T-helper 1 cell treated with Interleukin-12 subunit alpha and Interleukin-12 subunit beta and Interleukin-4 antibody, amounts not matched to agents 30 μg/mL and 1 μg/mL, for 36 hours (primary cell): ENCODE results near the gene CATSPER1.
"Not testable (repeated sequence)": the region's sequence is repeated elsewhere in the genome, so short reads cannot be mapped to it uniquely, and the experiment has no call there.

Source experiments
- H3K27ac Mint-ChIP-seq: one replicate; pipeline ENCODE4 v1.8.0; 2021; ENCODE audit warnings: mild to moderate bottlenecking, mixed read lengths
- H3K27me3 Mint-ChIP-seq: one replicate; pipeline ENCODE4 v1.8.0; 2021; ENCODE audit warnings: low read depth, mixed read lengths
- H3K36me3 Mint-ChIP-seq: one replicate; pipeline ENCODE4 v1.8.0; 2021; ENCODE audit warnings: low read depth, mixed read lengths
- H3K4me1 Mint-ChIP-seq: one replicate; pipeline ENCODE4 v1.8.0; 2021; ENCODE audit warnings: low read depth, mixed read lengths
- H3K4me3 Mint-ChIP-seq: one replicate; pipeline ENCODE4 v1.8.0; 2021; ENCODE audit warnings: mild to moderate bottlenecking, moderate library complexity, mixed read lengths
- H3K9me3 Mint-ChIP-seq: one replicate; pipeline ENCODE4 v1.8.0; 2021; ENCODE audit warnings: mixed read lengths

CATSPER1 gene

DNA sequence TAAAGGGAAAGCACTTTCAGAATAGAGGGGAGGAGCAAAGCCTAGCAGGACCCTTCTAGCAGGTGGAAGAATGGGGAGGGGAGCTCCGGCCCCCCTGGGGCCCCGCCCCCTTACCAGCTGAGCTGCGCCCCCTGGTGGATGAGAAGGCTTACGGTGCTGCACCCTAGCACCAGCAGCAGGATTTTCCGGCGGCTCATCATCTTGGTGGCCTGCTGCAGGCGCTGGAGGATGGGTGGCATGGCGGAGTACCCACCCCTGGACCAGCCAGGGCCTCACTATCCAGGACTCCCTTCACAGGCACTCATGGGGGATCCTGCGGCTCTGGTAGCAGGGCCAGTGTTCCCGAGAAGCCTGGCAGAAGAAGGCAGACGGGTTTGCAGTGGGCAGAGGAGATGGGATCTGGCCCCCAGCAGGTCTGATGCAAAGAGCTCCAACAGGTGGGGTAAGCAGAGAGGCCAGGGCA is 18.9 kb upstream of the CATSPER1 start:
- H3K9me3 Mint-ChIP-seq: no peaks in the 10 kb centered on the region
- no peak overlapping the region for H3K27ac Mint-ChIP-seq
- H3K4me1 Mint-ChIP-seq: peaks cover 14% of the 10 kb centered on the region
- peak overlapping the region; percentile 1 for H3K4me3 Mint-ChIP-seq
- H3K27me3 Mint-ChIP-seq: peaks cover 5% of the 10 kb centered on the region
- no peaks in the 10 kb centered on the region for H3K36me3 Mint-ChIP-seq

GRCh38 chr11:66044757-66045156 is 18.5 kb upstream of the CATSPER1 start:
- H3K9me3 Mint-ChIP-seq: no peaks in the 10 kb centered on the region
- H3K27me3 Mint-ChIP-seq: peaks cover 5% of the 10 kb centered on the region
- H3K4me1 Mint-ChIP-seq: peaks cover 14% of the 10 kb centered on the region
- H3K36me3 Mint-ChIP-seq: no peaks in the 10 kb centered on the region
- H3K4me3 Mint-ChIP-seq: peak overlapping the region; percentile 1
- H3K27ac Mint-ChIP-seq: no peak overlapping the region

GRCh38 chr11:66042996-66043906 is 17.0 kb upstream of the CATSPER1 start:
- peaks cover 5% of the 10 kb centered on the region for H3K27me3 Mint-ChIP-seq
- no peak overlapping the region for H3K27ac Mint-ChIP-seq
- peaks cover 9% of the 10 kb centered on the region for H3K4me1 Mint-ChIP-seq
- H3K9me3 Mint-ChIP-seq: no peaks in the 10 kb centered on the region
- H3K4me3 Mint-ChIP-seq: no peak overlapping the region
- no peaks in the 10 kb centered on the region for H3K36me3 Mint-ChIP-seq

DNA sequence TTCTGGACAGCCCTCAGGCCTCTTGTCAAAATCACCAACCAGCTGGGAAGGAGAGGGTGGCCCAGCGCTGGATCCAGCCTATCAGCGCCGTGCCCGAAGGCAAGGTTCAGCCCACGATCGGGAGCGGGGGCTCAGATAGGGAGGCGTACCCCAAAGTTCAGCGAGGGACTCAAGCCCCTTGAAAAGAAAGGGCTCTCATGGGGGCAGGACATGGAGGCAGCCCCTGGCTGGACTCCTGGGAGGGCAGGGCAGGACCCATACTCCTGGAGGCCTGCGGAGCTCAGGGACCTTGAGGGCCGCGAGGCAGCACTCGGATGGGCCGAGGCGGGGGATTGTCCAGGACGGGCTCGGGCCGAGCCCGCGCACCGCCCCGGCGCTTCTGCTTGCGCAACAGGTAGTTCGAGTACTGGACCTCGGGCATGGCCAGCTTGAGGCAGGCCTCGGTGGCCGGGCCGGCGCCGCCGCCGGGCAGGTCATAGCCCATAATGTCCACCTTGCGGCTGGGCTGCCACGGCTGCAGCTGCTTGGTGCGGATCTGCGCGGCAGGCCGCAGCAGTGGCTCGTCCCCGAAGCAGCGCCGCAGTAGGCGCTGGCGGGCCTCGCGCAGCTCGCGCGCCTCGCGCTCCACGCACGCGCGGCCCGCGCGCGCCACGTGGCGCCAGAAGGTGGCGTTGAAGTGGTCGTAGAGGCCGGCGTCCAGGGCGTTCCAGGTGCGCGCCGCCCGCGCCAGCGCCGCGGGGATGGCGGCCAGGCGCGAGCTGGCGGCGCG is 16.1 kb upstream of the CATSPER1 start:
- no peak overlapping the region for H3K4me3 Mint-ChIP-seq
- peaks cover 5% of the 10 kb centered on the region for H3K27me3 Mint-ChIP-seq
- H3K9me3 Mint-ChIP-seq: no peaks in the 10 kb centered on the region
- no peaks in the 10 kb centered on the region for H3K36me3 Mint-ChIP-seq
- H3K27ac Mint-ChIP-seq: no peak overlapping the region
- H3K4me1 Mint-ChIP-seq: peaks cover 9% of the 10 kb centered on the region

GRCh38 chr11:66039765-66040164 is 13.5 kb upstream of the CATSPER1 start:
- no peaks in the 10 kb centered on the region for H3K9me3 Mint-ChIP-seq
- H3K4me1 Mint-ChIP-seq: peaks cover 4% of the 10 kb centered on the region
- no peak overlapping the region for H3K4me3 Mint-ChIP-seq
- no peaks in the 10 kb centered on the region for H3K36me3 Mint-ChIP-seq
- H3K27me3 Mint-ChIP-seq: peaks cover 6% of the 10 kb centered on the region
- H3K27ac Mint-ChIP-seq: no peak overlapping the region

GRCh38 chr11:66037327-66037726 is 11.0 kb upstream of the CATSPER1 start:
- no peak overlapping the region for H3K27ac Mint-ChIP-seq
- H3K4me1 Mint-ChIP-seq: no peaks in the 10 kb centered on the region
- H3K27me3 Mint-ChIP-seq: peaks cover 8% of the 10 kb centered on the region
- no peaks in the 10 kb centered on the region for H3K9me3 Mint-ChIP-seq
- no peak overlapping the region for H3K4me3 Mint-ChIP-seq
- H3K36me3 Mint-ChIP-seq: no peaks in the 10 kb centered on the region

DNA sequence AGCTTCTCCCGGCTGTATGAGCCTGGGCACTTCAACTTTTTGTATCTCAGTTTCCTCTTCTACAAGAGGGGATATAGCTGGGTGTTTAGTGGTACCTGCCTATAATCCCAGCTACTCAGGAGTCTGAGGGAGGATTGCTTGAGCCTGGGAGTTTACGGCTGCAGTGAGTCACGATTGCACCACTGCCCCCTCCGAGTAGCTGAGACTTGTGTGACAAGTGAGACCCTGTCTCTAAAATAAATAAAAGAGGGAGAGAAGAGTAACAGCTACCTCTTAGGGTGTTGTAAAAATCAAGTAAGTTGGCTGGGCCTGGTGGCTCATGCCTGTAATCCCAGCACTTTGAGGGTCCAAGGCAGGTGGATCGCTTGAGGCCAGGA is 10.0 kb upstream of the CATSPER1 start:
- no peaks in the 10 kb centered on the region for H3K36me3 Mint-ChIP-seq
- H3K4me1 Mint-ChIP-seq: no peaks in the 10 kb centered on the region
- no peaks in the 10 kb centered on the region for H3K9me3 Mint-ChIP-seq
- H3K27me3 Mint-ChIP-seq: peaks cover 8% of the 10 kb centered on the region
- H3K4me3 Mint-ChIP-seq: no peak overlapping the region
- no peak overlapping the region for H3K27ac Mint-ChIP-seq

DNA sequence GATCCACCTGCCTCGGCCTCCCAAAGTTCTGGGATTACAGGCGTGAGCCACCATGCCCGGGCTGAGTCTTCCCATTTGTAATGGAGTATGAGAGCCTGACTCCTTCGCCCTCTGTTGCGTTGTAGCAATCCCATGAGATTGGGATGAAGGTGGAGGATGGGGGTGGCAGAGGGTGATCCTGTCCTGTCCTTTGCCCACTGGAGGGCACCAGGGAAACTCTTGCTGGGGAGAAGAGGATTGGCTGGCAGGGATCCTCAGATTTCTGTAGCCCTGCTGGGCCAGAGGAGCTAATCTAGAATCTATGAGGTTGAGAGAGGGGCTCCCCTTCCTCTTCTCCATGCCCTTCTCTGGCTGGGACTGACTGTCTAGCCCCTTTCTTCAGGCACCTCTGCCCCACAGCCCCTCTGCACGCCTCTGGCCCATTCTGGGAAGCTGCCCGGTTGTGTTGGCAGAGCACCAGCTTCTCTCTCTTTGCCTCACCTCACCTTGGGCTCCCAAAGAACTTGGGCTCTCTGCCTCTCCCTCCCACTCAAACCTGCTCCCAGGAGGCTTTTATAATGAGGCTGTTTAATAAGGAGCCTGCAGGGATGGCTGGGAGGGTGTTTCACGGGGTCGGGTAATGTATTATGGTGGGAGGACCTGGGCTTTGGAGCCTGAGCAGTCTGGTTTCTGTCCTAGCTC is 9.5 kb upstream of the CATSPER1 start:
- no peak overlapping the region for H3K4me3 Mint-ChIP-seq
- H3K27ac Mint-ChIP-seq: no peak overlapping the region
- H3K9me3 Mint-ChIP-seq: no peaks in the 10 kb centered on the region
- H3K4me1 Mint-ChIP-seq: no peaks in the 10 kb centered on the region
- H3K36me3 Mint-ChIP-seq: no peaks in the 10 kb centered on the region
- peaks cover 8% of the 10 kb centered on the region for H3K27me3 Mint-ChIP-seq

DNA sequence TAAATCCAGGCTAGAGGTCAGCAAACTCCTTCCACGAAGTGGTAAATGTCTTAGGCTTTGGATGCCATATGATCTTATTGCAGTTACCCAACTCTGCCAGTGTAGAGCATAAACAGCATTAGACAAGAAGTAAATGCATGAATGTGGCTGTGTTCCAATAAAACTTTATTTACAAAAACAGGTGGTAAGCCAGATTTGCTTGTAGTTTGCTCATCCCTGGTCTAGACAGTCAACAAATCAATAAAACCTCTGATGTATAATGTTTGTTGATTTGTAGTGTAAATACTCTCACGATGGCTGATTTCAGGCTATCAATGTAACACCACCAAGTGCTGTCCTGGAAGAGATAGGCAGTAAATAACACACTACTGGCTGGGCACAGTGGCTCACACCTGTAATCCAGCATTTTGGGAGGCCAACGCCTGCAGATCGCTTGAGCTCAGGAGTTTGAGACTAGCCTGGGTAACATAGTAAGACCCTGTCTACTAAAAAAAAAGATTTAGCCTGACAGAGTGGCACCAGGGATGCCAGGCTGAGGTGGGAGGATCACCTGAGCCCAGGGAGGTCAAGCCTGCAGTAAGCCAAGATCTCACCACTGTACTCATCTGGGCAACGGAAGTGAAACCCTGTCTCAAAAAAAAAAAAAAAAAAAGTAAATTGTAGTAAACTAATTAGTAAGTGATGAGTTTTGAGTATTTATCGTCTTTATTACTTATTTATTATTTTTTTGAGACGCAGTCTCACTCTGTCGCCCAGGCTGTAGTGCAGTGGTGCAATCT is 6.9 kb upstream of the CATSPER1 start:
- Mint-ChIP-seq H3K27me3 (peaks cover 3% of the 10 kb centered on the region), H3K4me1 (no peaks in the 10 kb centered on the region), H3K4me3 (no peak overlapping the region), H3K36me3 (no peaks in the 10 kb centered on the region), H3K27ac (no peak overlapping the region), H3K9me3 (no peaks in the 10 kb centered on the region)

DNA sequence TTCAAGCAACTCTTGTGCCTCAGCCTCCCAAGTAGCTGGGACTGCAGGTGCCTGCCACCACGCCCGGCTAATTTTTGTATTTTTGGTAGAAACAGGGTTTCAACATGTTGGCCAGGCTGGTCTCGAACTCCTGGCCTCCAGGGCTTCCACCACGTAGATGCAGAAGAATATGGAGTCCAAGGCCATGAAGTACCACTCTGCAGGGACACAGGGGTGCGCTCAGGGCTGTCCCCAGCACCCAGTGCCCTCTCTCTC is 3.2 kb downstream of the CATSPER1 start:
- not testable (repeated sequence) for H3K4me3 Mint-ChIP-seq, H3K27me3 Mint-ChIP-seq, H3K9me3 Mint-ChIP-seq, H3K27ac Mint-ChIP-seq, H3K36me3 Mint-ChIP-seq, H3K4me1 Mint-ChIP-seq

DNA sequence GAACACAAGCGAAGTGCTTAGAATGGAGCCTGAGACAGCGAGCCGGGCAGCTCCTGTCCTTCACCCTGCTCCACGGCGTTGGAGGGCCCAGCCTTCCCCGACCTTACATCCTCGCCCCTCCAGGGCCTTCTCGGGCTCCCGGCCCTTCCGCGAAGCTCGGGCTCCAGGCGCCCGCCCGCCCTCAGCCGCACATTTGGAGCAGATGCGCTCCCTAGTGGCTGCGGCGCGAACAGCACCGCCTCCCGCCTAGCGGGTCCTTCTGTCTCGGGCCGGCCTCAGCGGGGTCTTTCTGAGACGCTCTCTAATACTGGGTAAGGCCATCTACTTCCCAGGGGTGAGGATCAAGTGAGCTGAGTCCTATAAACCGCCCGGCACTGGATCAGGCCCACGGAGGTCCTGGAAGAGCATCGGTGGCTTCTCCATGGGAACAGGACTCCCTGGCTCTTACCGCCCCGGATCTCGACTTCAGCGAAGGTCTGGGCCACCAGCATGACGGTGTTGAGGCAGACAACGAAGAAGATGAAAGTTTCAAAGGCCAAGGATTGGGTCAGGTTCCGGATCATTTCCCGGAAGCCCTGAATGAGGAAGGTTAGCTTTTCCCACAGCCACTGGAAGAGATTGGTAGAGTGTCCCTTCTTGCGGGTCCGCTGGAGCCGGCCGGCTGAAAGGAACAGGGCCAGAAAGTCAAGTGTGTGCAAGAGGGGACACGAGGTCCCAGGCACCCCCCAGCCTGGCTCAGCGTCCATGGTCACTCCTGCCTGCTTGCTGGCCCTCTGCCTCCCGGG is 3.7 kb downstream of the CATSPER1 start:
- Mint-ChIP-seq H3K27me3 (peaks cover 10% of the 10 kb centered on the region), H3K36me3 (no peaks in the 10 kb centered on the region), H3K27ac (no peak overlapping the region), H3K4me3 (peak overlapping the region; percentile 30), H3K4me1 (peaks cover 5% of the 10 kb centered on the region), H3K9me3 (no peaks in the 10 kb centered on the region)

DNA sequence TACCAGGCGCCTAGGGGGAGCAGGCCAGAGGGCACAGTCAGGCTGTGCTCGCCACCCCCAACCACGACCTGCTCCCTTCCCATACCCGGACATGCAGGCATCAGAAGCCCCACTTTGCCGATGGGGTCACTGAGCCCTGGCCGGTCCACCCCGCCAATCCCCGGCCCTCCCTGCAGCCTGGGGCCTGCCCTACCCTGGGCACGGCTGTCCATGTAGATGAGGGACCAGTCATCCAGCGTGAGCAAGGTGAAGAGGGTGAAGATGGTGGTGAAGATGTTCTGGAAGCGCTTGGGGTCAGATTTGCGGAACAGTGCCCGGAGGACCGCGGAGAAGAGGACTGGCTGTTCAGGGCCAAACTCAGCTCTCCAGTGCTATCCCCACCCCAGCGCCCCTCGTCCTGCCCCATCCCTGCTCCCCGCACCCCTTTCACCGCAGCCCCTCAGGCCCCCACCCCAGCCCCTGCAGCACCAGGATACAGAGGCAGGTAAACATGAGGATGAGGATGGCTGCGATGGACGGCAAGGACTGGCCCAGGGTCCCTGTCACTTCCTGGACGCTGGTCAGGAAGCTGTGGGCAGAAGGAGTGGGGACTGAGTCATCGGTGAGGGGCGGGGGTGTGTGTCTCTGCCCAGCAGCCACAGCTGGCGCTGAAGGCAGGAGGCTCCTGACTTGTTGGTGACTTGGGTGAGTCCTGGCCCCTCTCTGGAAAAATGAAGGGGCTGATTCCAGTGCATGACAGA is 5.5 kb downstream of the CATSPER1 start:
- no peaks in the 10 kb centered on the region for H3K36me3 Mint-ChIP-seq
- no peaks in the 10 kb centered on the region for H3K9me3 Mint-ChIP-seq
- no peak overlapping the region for H3K27ac Mint-ChIP-seq
- H3K4me1 Mint-ChIP-seq: peaks cover 5% of the 10 kb centered on the region
- peaks cover 10% of the 10 kb centered on the region for H3K27me3 Mint-ChIP-seq
- no peak overlapping the region for H3K4me3 Mint-ChIP-seq

GRCh38 chr11:66020212-66020611 is 6.1 kb downstream of the CATSPER1 start:
- peaks cover 5% of the 10 kb centered on the region for H3K4me1 Mint-ChIP-seq
- no peaks in the 10 kb centered on the region for H3K36me3 Mint-ChIP-seq
- no peak overlapping the region for H3K27ac Mint-ChIP-seq
- H3K4me3 Mint-ChIP-seq: no peak overlapping the region
- H3K9me3 Mint-ChIP-seq: no peaks in the 10 kb centered on the region
- peaks cover 10% of the 10 kb centered on the region for H3K27me3 Mint-ChIP-seq
